HEK293T (cell line): Measurements from ENCODE around the gene GGCT.

Experiments
- BHLHE40 ChIP-seq: fragments of 450-650 bp; IDR thresholded peaks from 2 replicates; pipeline ENCODE4 v1.6.1; 2016; ENCODE audit warnings: mild to moderate bottlenecking, moderate library complexity, borderline replicate concordance
- FOXA1 ChIP-seq: fragments of 450-650 bp; IDR thresholded peaks from 2 replicates; pipeline ENCODE4 v1.6.1; 2016; ENCODE audit warnings: mild to moderate bottlenecking
- FOXK2 ChIP-seq: fragments of 450-650 bp; IDR thresholded peaks from 2 replicates; pipeline ENCODE4 v1.6.1; 2016; ENCODE audit warnings: mild to moderate bottlenecking
- FOXM1 ChIP-seq: fragments of 450-650 bp; IDR thresholded peaks from 2 replicates; pipeline ENCODE4 v1.6.1; 2017; ENCODE audit warnings: mild to moderate bottlenecking, borderline replicate concordance
- HDGF ChIP-seq: fragments of 450-650 bp; IDR thresholded peaks from 2 replicates; pipeline ENCODE4 v1.6.1; 2017; ENCODE audit warnings: antibody characterized with exemption, borderline replicate concordance
- L3MBTL2 ChIP-seq: fragments of 450-650 bp; conservative IDR thresholded peaks from 2 replicates; pipeline ENCODE4 v1.6.1; 2016; ENCODE audit warnings: mild to moderate bottlenecking
- LEF1 ChIP-seq: fragments of 450-650 bp; IDR thresholded peaks from 2 replicates; pipeline ENCODE4 v1.6.1; 2017; ENCODE audit warnings: mild to moderate bottlenecking, borderline replicate concordance
- TARDBP ChIP-seq: fragments of 450-650 bp; IDR thresholded peaks from 2 replicates; pipeline ENCODE4 v1.6.1; 2016

DNA sequence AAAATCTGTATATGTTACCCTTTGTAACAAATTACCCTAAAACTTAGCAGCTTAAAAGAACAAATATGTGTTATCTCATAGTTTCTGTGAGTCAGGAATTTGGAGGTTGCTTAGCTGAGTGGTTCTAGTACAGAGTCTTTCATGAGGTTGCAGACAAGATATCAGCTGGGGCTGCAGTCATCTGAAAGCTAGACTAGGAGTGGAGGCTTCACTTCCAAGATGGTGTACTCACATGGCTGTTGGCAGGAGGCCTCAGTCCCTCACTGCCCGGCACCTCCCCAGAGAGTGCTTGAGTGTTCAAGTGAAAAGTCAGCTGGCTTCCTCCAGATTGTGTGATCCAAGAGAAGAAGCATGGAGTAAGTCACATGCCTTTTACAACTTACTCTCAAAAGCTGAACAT, 16.9 kb upstream of the GGCT start:
- TF ChIP-seq BHLHE40: no peak
- no peak for TF ChIP-seq L3MBTL2
- TF ChIP-seq FOXK2: no peak
- no peak for TF ChIP-seq LEF1
- TF ChIP-seq FOXA1: no peak
- TF ChIP-seq FOXM1: no peak
- no peak for TF ChIP-seq TARDBP
- no peak for TF ChIP-seq HDGF
